ENCODE data around the gene RPL36A. TPM values are rescaled to one million over a fixed set of nuclear protein-coding genes. Genes with fewer than 3 reads are reported as not detected.

The RPL36A gene
- total RNA-seq, 2 donors from 2014 or later: 863 to 2,403 TPM

- H3K4me3 ChIP-seq: no peak overlapping the region
- H3K27ac ChIP-seq: no peak overlapping the region
- 38% methylated on average over 4 of the region's 4 CpGs for WGBS
- intact Hi-C loops (cut with DNase I): no loop called here
- H3K27me3 ChIP-seq (replicated peaks; ENCODE audit: insufficient read depth): no peaks in the 10 kb centered on the region
- H3K9me3 ChIP-seq: no peaks in the 10 kb centered on the region
- no peaks in the 10 kb centered on the region for H3K36me3 ChIP-seq
- TF ChIP-seq POLR2AphosphoS5 (IDR thresholded peaks at IDR 0.05) (no peak), CTCF (IDR thresholded peaks at IDR 0.05) (no peak)
- no peak for DNase-seq (ENCODE audit: low spot score)
- H3K4me1 ChIP-seq (replicated peaks): no peaks in the 10 kb centered on the region
Observed at GRCh38 chrX:101397779-101398178, 7.0 kb downstream of the RPL36A start.

- Histone ChIP-seq H3K27ac (no peak overlapping the region), H3K4me3 (no peak overlapping the region), H3K36me3 (no peaks in the 10 kb centered on the region), H3K9me3 (no peaks in the 10 kb centered on the region), H3K27me3 (replicated peaks; ENCODE audit: insufficient read depth) (no peaks in the 10 kb centered on the region), H3K4me1 (replicated peaks) (no peaks in the 10 kb centered on the region)
- no peak for DNase-seq (ENCODE audit: low spot score)
- WGBS: 83% methylated on average over 4 of the region's 4 CpGs
- TF ChIP-seq CTCF (IDR thresholded peaks at IDR 0.05) (no peak), POLR2A (IDR thresholded peaks at IDR 0.05) (no peak), POLR2AphosphoS5 (IDR thresholded peaks at IDR 0.05) (no peak)
- intact Hi-C loops (cut with DNase I): no loop called here
Observed at GRCh38 chrX:101398694-101399093, 7.9 kb downstream of the RPL36A start.

- H3K27ac ChIP-seq: no peak overlapping the region
- no peak for DNase-seq (ENCODE audit: low spot score)
- H3K4me1 ChIP-seq (replicated peaks): no peaks in the 10 kb centered on the region
- TF ChIP-seq POLR2AphosphoS5 (IDR thresholded peaks at IDR 0.05) (no peak), POLR2A (IDR thresholded peaks at IDR 0.05) (no peak)
- no peaks in the 10 kb centered on the region for H3K9me3 ChIP-seq
- H3K27me3 ChIP-seq (replicated peaks; ENCODE audit: insufficient read depth): no peaks in the 10 kb centered on the region
- intact Hi-C loops (cut with DNase I): no loop called here
- 96% methylated on average over 4 of the region's 4 CpGs for WGBS
- H3K4me3 ChIP-seq: no peak overlapping the region
- H3K36me3 ChIP-seq: no peaks in the 10 kb centered on the region
Observed at GRCh38 chrX:101399825-101400224, 9.0 kb downstream of the RPL36A start.

- Histone ChIP-seq H3K36me3 (no peaks in the 10 kb centered on the region), H3K9me3 (no peaks in the 10 kb centered on the region), H3K27me3 (replicated peaks; ENCODE audit: insufficient read depth) (no peaks in the 10 kb centered on the region), H3K4me1 (replicated peaks) (no peaks in the 10 kb centered on the region), H3K4me3 (peak overlapping the region; percentile 48 to 49), H3K27ac (peak overlapping the region; percentile 94 to 95)
- WGBS: under 1% methylated on average over 15 of the region's 15 CpGs
- TF ChIP-seq POLR2AphosphoS5 (IDR thresholded peaks at IDR 0.05): no peak
- no peak for TF ChIP-seq POLR2A (IDR thresholded peaks at IDR 0.05)
- TF ChIP-seq CTCF (IDR thresholded peaks at IDR 0.05): no peak
- intact Hi-C loops (cut with DNase I): no loop called here
- no peak for DNase-seq (ENCODE audit: low spot score)
Observed at GRCh38 chrX:101407167-101407747, 16.4 kb downstream of the RPL36A start.

GRCh38 chrX:101407748-101408531, 17.1 kb downstream of the RPL36A start, which contains the start of the genes GLA and HNRNPH2:
Gene GLA, minus strand, starts transcription at chrX:101407925. Its CDS starts 22 bp downstream, at chrX:101407903.
Gene HNRNPH2, plus strand, starts transcription at chrX:101408222. Its CDS starts 3,767 bp downstream, at chrX:101411989.
- intact Hi-C loops (cut with DNase I): no loop called here
- under 1% methylated on average over 42 of the region's 47 CpGs for WGBS
- Histone ChIP-seq H3K27ac (peak within 1 kb of the TSS; percentile 94 to 95), H3K27me3 (replicated peaks; ENCODE audit: insufficient read depth) (no peaks in the 10 kb centered on the region), H3K4me3 (peak within 1 kb of the TSS; percentile 48 to 49), H3K9me3 (no peaks in the 10 kb centered on the region), H3K36me3 (no peaks in the 10 kb centered on the region), H3K4me1 (replicated peaks) (no peaks in the 10 kb centered on the region)
- TF ChIP-seq POLR2A (IDR thresholded peaks at IDR 0.05) (peak; percentile 51), CTCF (IDR thresholded peaks at IDR 0.05) (no peak), POLR2AphosphoS5 (IDR thresholded peaks at IDR 0.05) (peak; percentile 94)
- peak; percentile 91 for DNase-seq (ENCODE audit: low spot score)
